Right hindlimb (tissue), 1 donor: Measurements from ENCODE around the gene TIGIT.
"Not testable (repeated sequence)": the region's sequence is repeated elsewhere in the genome, so short reads cannot be mapped to it uniquely, and the experiment has no call there.

ENCODE experiments used
- DNase-seq: peaks from one replicate; pipeline ENCODE4 v3.0.0-alpha.2; 2018

Gene TIGIT

DNA sequence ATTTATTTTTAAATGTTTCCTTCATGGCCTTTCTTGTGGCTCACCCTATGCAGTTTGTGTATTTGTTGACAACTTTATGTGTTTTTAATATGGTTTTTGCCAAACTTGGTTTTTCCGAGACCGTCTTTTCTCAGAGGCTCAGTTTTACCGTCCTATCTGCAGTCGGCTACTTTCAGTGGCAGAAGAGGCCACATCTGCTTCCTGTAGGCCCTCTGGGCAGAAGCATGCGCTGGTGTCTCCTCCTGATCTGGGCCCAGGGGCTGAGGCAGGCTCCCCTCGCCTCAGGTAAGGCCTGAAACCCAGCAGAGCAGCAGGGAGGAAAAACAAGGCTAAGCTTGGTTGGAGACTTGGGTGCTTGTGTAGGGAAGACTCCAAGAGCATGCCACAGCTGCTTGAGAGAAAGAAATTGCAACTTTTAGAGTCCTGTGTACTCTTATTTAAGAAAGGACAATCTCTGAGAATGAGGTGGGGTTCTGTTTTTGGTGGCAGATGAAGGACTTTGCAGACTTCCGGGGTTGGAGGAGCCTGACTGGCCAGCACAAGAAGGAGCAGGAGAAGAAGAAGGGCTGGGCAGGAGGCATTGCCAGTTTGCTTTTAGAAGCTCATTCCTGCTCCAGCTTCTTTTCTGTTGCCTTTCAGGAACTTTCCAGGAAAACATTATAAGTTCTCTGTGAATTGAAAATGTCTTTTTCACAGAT, at the start of gene TIGIT:
TIGIT (plus strand) TSS at position 191 of the 698 bp plus-strand sequence; CDS start at position 225, 34 bp downstream.
- DNase-seq: no peak

DNA sequence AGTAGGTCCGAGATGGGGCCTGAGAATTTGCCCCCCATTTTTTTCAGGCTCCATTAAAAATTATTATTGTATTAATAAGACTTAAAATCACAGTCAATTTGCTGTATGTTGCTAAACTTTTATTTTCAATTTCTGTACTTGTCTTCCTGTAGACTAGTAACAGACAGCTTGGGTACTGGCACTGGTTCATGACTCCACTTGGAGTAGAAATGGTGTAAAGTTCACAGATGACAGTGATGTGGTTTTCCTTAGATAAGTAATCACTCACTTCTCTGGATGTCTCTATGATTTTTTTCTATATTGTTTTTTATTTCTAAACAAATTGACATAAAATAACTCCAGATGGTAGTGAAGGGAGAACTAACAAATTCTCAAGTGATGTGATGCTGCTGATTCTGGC, 40.9 kb upstream of the TIGIT start:
- no peak for DNase-seq

DNA sequence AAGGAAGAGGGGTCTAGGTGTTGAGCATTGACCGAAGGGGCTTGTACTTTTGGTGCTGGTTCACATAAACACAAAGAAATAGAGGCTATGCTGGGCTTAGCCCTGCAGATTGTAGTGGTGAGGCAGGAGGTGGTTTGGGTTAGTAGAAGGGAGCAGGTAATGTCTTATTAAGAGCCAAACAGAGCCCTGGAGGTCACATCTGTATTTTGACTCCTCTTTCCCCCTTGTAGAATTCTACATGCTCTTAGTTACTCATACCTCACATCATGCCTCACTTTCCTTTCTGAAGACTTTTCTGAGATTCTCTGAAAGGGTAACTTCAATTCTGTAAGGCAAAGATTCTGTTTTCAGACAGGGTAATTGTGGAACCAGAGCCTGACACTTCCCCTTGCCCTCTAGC, 40.3 kb upstream of the TIGIT start:
- no peak for DNase-seq

DNA sequence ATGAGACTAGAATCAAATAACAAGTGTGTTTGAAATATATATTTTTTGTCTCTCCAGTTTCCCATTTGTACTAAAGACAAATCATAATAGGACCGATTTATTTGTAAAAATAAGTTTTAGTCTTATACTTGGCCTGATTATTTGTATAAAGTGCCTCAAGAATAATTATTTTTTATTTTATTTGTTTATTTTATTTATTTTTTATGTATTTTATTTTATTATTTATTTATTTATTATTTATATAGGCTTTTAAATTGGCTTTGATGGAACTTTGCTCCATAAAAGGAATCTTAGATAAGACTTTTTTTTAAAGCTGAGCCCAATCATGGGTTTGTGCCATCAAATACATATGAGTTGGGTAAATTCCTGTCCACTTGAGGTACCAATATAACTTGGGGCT, 34.3 kb upstream of the TIGIT start:
- DNase-seq: no peak

DNA sequence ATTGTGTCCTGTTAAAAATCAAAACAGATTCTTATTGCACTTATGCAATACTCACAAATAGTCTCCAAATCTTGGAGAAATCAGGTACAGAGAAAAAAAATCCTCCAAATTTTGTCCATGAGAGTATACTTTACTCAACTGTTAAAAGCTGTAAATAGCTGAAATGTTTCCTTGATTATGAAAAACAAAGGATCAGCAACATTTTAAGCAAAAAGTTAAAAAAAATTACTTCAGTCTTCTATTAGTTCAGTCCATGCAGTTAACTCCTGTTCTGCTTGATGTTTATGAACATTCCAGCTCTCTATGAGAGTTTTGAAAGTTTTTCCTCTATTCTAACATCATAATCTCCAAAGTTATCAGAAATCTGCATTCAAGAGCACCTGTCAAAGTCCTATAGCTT, 33.7 kb upstream of the TIGIT start:
- no peak for DNase-seq

DNA sequence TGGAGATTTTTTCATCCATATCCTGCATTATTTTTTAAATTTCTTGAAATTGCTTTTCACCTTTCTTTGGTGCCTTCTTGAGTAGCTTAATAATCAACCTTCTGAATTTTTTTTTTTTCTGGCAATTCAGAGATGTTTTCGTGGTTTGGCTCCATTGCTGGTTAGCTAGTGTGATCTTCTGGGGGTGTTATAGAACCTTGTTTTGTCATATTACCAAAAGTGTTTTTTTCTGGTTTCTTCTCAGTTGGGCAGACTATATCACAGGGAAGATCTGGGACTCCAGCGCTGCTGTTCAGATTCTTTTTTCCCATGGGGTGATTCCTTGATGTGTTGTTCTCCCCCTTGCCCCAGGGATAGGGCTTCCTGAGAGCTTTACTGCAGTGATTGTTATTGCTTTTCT, 23.8 kb upstream of the TIGIT start:
- no peak for DNase-seq

DNA sequence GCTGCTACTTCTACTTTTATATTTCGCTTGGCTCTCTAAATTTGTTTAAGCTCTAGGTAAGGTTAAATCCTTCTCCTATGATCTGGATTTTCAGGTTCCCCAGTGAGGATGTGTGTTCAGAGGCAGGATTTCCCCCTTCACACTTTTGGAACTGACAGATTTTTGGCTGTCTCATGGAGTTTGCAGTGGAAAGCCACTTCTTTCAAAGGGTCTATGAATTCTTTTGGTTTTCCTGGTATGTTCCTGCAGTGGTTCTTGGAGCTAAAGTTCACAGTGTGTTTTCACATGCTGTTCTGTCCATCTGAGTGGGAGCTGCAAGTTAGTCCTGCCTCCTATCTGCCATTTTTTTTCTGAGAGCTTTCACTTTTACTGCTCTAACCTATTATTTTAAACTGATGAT, 21.6 kb upstream of the TIGIT start:
- DNase-seq: no peak

DNA sequence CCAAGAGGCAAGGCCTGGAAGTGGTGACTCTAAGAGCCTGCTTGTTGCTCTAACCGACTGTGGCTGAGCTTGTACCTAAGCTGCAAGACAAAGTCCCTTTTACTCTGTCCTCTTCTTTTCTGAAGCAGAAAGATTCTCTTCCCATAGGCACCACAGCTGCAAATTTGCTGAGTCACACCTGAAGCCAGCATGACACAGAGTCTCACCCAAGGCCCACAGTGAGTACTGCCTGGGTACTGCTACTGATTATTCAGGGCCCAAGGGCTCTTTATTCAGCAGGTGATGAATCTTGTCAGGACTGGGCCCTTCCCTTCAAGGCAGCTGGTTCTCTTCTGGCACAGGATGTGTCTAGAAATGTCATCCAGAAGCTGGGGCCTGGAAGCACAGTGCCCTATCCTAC, 18.9 kb upstream of the TIGIT start:
- DNase-seq: no peak

DNA sequence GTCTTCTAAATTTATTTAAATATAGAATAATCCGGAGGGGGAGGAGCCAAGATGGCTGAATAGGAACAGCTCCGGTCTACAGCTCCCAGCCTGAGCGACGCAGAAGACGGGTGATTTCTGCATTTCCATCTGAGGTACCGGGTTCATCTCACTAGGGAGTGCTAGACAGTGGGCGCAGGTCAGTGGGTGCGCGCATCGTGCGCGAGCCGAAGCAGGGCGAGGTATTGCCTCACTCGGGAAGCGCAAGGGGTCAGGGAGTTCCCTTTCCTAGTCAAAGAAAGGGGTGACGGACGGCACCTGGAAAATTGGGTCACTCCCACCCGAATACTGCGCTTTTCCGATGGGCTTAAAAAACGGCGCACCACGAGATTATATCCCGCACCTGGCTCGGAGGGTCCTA, 17.0 kb upstream of the TIGIT start:
- DNase-seq: not testable (repeated sequence)

DNA sequence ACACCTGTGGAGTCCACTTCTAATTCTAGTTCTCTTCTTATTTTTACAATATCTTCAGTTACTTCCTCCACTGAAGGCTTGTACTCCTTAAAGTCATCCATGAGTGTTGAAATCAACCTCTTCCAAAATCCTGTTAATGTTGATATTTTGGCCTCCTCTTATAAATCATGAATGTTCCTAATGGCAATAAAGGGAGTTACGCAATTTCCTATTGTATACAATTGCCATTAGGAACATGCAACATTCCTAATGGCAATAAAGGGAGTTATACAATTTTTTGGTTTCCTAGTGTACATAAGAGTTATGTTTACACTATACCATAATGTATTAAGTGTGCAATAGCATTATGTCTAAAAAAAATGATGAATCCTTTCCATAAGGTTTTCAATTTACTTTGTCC, 9.2 kb upstream of the TIGIT start:
- DNase-seq: no peak

DNA sequence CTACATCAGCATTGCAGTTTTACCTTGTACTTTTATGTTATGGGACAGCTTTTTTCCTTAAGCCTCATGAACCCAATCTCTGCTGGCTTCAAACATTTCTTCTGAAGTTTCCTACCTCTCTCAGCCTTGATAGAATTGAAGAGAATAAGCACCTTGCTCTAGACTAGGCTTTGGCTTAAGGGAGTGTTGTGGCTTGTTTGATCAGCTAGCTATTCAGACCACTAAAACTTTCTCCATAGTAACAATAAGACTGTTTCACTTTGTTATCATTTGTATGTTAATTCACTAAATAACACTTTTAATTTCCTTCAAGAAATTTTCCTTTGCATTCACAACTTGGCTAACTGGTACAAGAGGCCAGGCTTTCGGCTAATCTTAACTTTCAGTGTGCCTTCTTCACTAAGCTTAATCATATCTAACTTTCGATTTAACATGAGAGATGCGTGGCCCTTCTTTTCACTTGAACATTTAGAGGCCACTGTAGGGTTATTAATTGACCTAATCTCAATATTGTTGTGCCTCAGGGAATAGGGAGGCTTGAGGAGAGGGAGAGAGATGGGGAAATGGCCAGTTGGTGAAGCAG, 8.1 kb upstream of the TIGIT start:
- no peak for DNase-seq

DNA sequence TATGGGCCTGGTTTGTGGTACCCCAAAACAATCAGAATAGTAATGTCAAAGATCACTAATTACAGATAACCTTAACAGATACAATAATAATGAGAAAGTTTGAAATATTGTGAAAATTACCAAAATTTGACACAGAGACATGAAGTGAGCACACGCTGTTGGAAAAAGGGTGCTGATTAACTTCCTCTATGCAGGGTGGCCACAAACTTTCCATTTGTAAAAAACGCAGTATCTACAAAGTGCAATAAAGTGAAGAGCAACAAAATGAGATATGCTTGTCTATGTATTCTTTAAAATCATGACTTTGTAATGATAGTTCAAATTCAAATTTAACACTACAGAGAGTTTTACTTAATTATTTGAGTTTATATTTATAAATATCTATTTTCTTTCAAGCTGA, 7.6 kb upstream of the TIGIT start:
- no peak for DNase-seq

DNA sequence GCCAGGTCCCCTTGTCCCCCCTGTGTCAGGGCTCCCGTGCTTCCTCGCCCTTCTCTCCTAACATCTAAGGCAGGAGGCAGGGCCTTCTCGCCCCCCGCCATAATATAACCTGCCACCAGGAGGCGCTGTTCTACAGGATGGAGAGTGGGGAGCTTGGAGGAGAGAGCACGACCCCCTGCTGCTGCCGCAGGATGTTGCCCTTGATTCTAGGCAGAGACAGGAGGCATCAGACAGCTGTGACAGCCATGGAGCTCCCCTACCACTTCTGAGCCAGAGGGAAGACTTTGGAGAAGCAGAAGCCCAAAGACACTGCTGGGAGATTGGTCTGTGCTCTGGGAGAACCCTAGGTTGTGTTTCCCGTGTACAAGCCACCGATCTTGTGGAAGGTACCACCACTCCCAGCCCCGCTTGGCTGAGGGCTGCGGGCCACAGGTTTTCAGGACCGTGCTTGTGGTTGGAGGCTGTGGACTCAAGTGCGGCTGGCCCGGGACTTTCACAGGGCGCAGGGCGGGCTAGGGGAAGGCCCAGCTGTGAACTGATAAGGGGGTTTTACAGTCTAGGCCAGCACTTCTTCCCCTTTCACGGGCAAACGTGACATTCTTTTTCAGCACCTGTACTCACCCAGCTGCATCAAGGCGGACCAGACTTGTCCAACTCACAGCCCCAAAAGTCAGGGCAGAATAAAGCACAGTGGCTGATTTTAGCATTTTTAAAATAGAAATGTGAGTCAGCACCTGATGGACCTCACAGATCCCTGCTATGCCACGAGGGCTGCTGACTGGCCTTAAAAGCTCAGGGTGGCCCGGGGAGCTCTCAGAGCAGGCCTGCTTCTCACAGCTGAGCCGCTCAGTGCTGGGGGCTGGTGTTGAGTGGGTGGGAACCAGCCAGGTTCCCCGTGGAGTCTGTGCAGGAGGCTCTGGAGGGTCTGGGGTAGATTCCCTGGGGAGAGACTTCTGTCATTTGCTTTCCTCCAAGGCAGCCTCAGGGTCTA, 2.6 kb upstream of the TIGIT start:
- peak; percentile 30 for DNase-seq

DNA sequence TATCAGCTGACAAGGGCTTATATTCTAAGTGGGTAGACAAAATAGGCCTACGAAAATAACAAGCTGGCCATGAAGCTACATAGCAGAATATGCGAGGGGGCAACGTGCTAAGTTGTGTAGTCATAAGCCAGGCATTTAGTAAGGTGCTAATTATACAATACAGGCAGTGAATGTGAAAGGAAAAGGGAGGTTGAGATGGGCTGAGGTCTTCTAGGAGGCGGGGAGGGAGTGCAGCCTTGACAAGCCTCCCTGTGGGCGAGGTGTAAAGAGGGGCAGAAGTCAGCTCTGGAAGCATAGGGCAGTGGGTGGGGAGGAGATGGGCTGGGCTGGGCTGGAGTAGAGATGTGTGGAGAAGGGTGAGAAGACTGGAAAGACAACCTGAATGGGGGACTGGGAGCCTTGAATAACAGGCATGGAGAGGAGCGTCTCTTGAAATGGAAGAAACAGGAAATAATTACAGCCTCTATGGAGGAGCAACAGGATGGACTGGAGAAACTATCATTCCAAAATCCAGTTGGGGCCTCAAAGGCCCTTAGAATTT, 1.2 kb downstream of the TIGIT start:
- DNase-seq: no peak

DNA sequence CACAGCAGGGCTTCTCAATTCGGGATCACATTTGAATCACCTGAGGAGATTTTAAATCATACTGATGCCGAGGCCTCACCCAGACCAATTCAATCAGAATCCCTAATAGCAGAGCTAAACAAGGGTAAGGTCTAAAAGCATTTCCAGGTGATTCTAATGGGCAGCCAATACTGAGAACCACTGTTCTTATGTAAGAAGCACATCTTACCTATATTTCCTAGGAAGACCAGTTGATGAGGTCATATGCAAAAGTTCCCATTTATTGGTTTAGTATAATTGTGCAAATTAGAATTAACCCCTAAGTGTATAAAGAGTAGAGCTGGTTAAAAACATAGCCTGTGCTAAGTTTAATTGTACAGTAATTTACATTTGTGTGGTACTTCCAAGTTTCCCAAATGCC, 2.1 kb downstream of the TIGIT start:
- DNase-seq: no peak

DNA sequence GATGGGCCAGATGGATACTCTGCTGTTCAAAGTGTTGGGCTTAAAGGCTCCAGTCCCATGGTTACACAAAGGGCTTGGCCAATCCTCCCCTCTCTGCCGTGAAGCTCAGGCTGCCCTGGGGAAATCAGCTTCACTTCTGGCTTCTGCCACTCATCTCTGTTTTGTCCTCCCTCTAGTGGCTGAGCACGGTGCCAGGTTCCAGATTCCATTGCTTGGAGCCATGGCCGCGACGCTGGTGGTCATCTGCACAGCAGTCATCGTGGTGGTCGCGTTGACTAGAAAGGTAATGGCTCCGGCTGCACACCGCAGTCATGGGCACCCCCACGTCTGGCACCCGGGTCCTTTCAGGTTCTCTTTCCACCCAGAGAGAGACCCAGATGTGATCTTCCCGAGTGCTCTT, 5.6 kb downstream of the TIGIT start:
- no peak for DNase-seq

DNA sequence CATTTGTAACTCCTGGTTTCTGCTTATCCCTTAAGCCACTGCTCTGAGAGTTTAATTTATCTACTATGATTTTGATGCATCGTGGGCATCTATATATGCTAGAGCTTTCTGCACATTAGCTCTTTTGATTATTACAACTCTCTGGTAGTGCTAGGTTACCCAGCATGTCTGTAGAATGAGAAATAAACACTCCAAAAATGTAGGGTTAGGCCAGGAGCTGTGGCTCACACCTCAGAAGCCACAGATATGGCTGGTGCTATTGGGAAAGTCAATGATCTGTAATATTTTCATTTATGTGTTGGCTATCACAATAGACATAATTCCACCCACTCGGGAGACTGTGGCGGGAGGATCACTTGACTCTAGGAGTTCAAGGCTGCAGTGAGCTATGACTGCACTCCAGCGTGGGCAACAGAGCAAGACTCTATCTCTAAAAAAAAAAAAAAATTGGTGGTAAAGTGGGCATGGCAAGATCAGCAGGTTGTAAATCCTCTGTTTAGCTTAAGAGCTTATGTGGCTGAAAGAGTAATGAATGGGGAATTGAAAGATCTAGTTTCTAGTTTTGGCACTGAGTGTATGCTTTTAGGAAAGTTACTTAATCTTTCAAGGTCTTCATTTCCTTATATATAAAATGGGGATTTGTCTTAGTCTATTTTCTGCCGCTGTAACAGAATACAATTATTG, 6.3 kb downstream of the TIGIT start:
- no peak for DNase-seq

DNA sequence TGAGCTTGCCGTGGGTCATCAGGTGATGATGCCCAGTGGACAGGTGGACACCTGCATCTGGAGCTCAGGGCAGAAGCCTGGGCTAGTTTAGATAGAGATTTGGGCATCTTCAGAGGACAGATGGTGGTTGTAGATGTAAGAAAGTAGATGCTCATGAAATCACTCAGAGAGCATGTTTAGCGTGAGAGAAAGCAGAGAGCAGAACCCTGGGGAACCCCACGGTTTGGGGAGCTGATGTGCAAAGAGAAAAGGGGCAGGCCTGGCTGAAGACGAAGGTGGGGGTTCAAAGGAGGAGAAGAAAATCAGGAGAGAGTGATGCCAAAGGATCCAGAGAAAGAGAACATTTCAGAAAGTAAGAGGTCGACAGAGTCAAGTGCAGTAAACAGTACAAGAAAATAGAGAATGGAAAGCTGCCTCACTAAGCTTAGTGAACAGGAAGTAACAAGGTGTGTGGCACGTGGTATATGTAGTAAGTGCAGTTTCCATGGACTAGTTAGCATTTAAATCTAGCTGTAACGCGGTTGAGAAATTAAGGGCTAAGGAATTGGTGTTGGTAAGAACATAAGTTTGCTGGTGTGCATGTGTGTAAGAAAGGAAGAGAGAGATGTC, 13.5 kb downstream of the TIGIT start:
- no peak for DNase-seq

DNA sequence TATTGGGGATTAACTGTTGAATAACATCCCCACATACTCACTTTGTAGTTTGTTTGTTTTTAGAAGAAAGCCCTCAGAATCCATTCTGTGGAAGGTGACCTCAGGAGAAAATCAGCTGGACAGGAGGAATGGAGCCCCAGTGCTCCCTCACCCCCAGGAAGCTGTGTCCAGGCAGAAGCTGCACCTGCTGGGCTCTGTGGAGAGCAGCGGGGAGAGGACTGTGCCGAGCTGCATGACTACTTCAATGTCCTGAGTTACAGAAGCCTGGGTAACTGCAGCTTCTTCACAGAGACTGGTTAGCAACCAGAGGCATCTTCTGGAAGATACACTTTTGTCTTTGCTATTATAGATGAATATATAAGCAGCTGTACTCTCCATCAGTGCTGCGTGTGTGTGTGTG, 14.0 kb downstream of the TIGIT start:
- no peak for DNase-seq

DNA sequence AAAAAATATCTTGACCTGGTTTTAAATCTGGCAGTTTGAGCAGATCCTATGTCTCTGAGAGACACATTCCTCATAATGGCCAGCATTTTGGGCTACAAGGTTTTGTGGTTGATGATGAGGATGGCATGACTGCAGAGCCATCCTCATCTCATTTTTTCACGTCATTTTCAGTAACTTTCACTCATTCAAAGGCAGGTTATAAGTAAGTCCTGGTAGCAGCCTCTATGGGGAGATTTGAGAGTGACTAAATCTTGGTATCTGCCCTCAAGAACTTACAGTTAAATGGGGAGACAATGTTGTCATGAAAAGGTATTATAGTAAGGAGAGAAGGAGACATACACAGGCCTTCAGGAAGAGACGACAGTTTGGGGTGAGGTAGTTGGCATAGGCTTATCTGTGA, 14.5 kb downstream of the TIGIT start:
- DNase-seq: no peak

DNA sequence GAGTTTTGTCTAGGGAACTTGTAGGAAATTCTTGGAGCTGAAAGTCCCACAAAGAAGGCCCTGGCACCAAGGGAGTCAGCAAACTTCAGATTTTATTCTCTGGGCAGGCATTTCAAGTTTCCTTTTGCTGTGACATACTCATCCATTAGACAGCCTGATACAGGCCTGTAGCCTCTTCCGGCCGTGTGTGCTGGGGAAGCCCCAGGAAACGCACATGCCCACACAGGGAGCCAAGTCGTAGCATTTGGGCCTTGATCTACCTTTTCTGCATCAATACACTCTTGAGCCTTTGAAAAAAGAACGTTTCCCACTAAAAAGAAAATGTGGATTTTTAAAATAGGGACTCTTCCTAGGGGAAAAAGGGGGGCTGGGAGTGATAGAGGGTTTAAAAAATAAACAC, 15.0 kb downstream of the TIGIT start:
- DNase-seq: no peak

DNA sequence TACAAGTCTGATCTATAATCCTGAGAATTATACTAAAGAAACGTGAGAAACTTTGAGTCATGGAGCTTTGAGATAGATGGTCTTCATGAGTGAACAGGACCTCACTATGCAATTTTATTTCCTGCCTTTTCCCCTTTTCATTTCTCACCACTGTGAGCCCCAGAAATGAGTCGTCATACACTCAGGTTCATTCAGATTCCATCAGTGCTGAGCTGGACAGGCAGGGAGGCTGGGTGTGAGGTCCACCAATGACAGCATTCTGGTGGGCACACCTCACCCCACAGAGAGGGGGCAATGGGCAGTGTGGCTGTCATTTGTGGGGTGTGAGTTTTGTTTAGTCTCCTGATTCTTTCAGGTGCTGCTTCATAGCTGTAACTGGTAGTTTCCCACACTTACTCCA, 16.9 kb downstream of the TIGIT start:
- DNase-seq: no peak

DNA sequence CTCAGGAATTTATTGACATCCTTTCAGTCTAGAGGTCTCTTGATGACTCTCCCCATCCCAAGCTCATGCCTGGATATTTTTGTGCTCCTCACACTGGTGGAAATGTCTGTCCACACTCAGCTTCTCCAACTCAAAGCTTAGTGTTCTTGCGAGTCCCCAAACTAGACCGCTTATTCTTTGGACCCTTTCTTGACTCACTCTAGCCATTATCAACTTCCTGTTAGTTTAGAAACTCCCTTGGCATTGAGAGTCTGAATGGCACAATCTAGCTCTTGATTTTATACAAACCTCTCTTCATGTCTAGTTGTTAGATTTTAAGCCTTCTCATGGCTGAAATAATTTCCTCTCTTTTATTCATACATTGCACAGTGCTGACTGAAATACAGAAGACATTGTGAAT, 19.6 kb downstream of the TIGIT start:
- no peak for DNase-seq
